HG02885 (cell line): ENCODE data around the gene ZKSCAN2.

Experiments used
- ATAC-seq: cut with Tn5 transposase; IDR thresholded peaks from one replicate; pipeline ENCODE4 v1.9.1; 2021; ENCODE audit warnings: mild to moderate bottlenecking; ENCODE audit not compliant: unreplicated experiment, poor library complexity

Gene ZKSCAN2

GRCh38 chr16:25257470-25257955 lies at the start of gene ZKSCAN2:
Gene ZKSCAN2, minus strand, starts transcription at chr16:25257845. Its CDS starts 718 bp downstream, at chr16:25257127.
- peak; percentile 89 for ATAC-seq

- ATAC-seq = no peak
Measured at GRCh38 chr16:25299792-25300590, 42.3 kb upstream of the ZKSCAN2 start.

- ATAC-seq = no peak
Measured at GRCh38 chr16:25298165-25298872, 40.7 kb upstream of the ZKSCAN2 start.

GRCh38 chr16:25297151-25297787 lies 39.6 kb upstream of the ZKSCAN2 start:
- ATAC-seq = no peak

- no peak for ATAC-seq
Measured at GRCh38 chr16:25291580-25291979, 33.9 kb upstream of the ZKSCAN2 start.

GRCh38 chr16:25289466-25289865 lies 31.8 kb upstream of the ZKSCAN2 start:
- ATAC-seq = no peak

GRCh38 chr16:25279491-25279890 lies 21.8 kb upstream of the ZKSCAN2 start:
- no peak for ATAC-seq

GRCh38 chr16:25271421-25271820 lies 13.8 kb upstream of the ZKSCAN2 start:
- ATAC-seq = no peak

GRCh38 chr16:25270577-25270976 lies 12.9 kb upstream of the ZKSCAN2 start:
- no peak for ATAC-seq

- no peak for ATAC-seq
Measured at GRCh38 chr16:25269879-25270278, 12.2 kb upstream of the ZKSCAN2 start.

- ATAC-seq = no peak
Measured at GRCh38 chr16:25265968-25266367, 8.3 kb upstream of the ZKSCAN2 start.

GRCh38 chr16:25264597-25264996 lies 7.0 kb upstream of the ZKSCAN2 start:
- no peak for ATAC-seq

- ATAC-seq = no peak
Measured at GRCh38 chr16:25260416-25260815, 2.8 kb upstream of the ZKSCAN2 start.

GRCh38 chr16:25258861-25259179 lies 1.2 kb upstream of the ZKSCAN2 start:
- ATAC-seq = no peak

- ATAC-seq = peak; percentile 46
Measured at GRCh38 chr16:25257956-25258860, 563 bp upstream of the ZKSCAN2 start.

GRCh38 chr16:25256695-25257469 lies 763 bp downstream of the ZKSCAN2 start:
- peak; percentile 6 for ATAC-seq

GRCh38 chr16:25253322-25253721 lies 4.3 kb downstream of the ZKSCAN2 start:
- no peak for ATAC-seq

GRCh38 chr16:25250467-25250866 lies 7.2 kb downstream of the ZKSCAN2 start:
- ATAC-seq = no peak

- no peak for ATAC-seq
Measured at GRCh38 chr16:25235991-25236390, 21.7 kb downstream of the ZKSCAN2 start.
